OCI-LY1 (cell line): ENCODE measurements around the gene CDC42BPA.

Experiments used
- H2AFZ ChIP-seq: fragments of 200-600 bp; sonication (generic), shearing (Covaris generic); 2 replicates; pipeline ENCODE4 v1.6.0; 2014; ENCODE audit warnings: antibody characterized with exemption, mild to moderate bottlenecking, low read length
- H3F3A ChIP-seq: fragments of 200-600 bp; sonication (generic), shearing (Covaris generic); 2 replicates; pipeline ENCODE4 v1.6.0; 2014; ENCODE audit warnings: mild to moderate bottlenecking, antibody characterized with exemption, low read length, moderate library complexity; ENCODE audit not compliant: insufficient read depth
- H3K27ac ChIP-seq: fragments of 200-600 bp; sonication (generic); 2 replicates; pipeline ENCODE4 v1.5.1; 2014; ENCODE audit warnings: low read length, mixed run types, mild to moderate bottlenecking, low read depth; ENCODE audit not compliant: poor library complexity, severe bottlenecking
- H3K27me3 ChIP-seq: fragments of 200-600 bp; sonication (generic); 2 replicates; pipeline ENCODE4 v1.6.0; 2014; ENCODE audit warnings: antibody characterized with exemption, mild to moderate bottlenecking, low read length, moderate library complexity; ENCODE audit not compliant: insufficient read depth
- H3K36me3 ChIP-seq: fragments of 200-600 bp; sonication (generic); 2 replicates; pipeline ENCODE4 v1.6.1; 2014; ENCODE audit warnings: mild to moderate bottlenecking, antibody characterized with exemption, low read length, moderate library complexity, mixed read lengths; ENCODE audit not compliant: insufficient read depth
- H3K4me1 ChIP-seq: fragments of 200-600 bp; sonication (generic); 2 replicates; pipeline ENCODE4 v1.5.1; 2014; ENCODE audit warnings: mild to moderate bottlenecking, low read length, moderate library complexity; ENCODE audit not compliant: insufficient read depth, severe bottlenecking
- H3K4me2 ChIP-seq: fragments of 200-600 bp; sonication (generic), shearing (Covaris generic); 2 replicates; pipeline ENCODE4 v1.6.1; 2014; ENCODE audit warnings: low read length
- H3K4me3 ChIP-seq: fragments of 200-600 bp; sonication (generic); 2 replicates; pipeline ENCODE4 v1.5.1; 2014; ENCODE audit warnings: low read length, low read depth, mild to moderate bottlenecking, mixed read lengths; ENCODE audit not compliant: poor library complexity, severe bottlenecking
- H3K79me2 ChIP-seq: fragments of 200-600 bp; shearing (Covaris generic); 2 replicates; pipeline ENCODE4 v1.6.1; 2016; ENCODE audit warnings: mixed run types, low read length, mixed read lengths; ENCODE audit not compliant: insufficient read depth
- H3K9ac ChIP-seq: fragments of 200-600 bp; sonication (generic), shearing (Covaris generic); 2 replicates; pipeline ENCODE4 v1.6.1; 2014; ENCODE audit warnings: mild to moderate bottlenecking, low read length, mixed read lengths
- H3K9me2 ChIP-seq: fragments of 200-600 bp; sonication (generic), shearing (Covaris generic); 2 replicates; pipeline ENCODE4 v1.6.1; 2014; ENCODE audit warnings: low read depth, mild to moderate bottlenecking, low read length, mixed read lengths
- H3K9me3 ChIP-seq: fragments of 200-600 bp; shearing (Covaris generic); 2 replicates; pipeline ENCODE4 v1.6.1; 2014; ENCODE audit warnings: low read length, mixed read lengths
- H4K20me1 ChIP-seq: fragments of 200-600 bp; sonication (generic), shearing (Covaris generic); 2 replicates; pipeline ENCODE4 v1.6.0; 2016; ENCODE audit warnings: mild to moderate bottlenecking, low read length; ENCODE audit not compliant: insufficient read depth
- EZH2 ChIP-seq: fragments of 200-600 bp; sonication (generic), shearing (Covaris generic); IDR thresholded peaks from 2 replicates; pipeline ENCODE4 v1.8.0; 2017; ENCODE audit warnings: borderline replicate concordance, mixed run types, mild to moderate bottlenecking, antibody characterized with exemption, low read length, moderate library complexity, mixed read lengths
- TF ChIP-seq, protein P1 (sequence below): fragments of 200-600 bp; sonication (generic), shearing (Covaris generic); IDR thresholded peaks from 2 replicates; pipeline ENCODE4 v1.5.1; 2017; ENCODE audit warnings: mild to moderate bottlenecking, antibody characterized with exemption, low read length, moderate library complexity, mixed read lengths

CDC42BPA gene

DNA sequence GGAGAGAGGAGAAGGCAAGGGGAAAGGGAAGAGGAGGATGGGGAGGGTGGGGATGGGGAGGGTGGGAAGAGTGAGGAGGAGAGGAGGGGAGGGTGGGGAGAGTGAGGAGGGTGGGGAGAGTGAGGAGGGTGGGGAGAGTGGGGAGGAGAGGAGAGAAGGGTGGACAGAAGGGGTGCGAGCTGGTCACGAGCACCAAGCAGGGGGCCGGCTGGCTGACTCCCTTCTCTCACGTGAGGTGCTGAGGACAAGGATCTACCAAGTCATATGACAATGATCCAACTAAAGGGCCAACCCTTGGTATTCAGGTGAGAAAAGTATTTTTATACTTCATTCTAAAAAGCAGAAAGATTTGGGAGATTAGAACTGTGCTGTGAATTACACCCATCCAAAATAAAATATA, 326.4 kb downstream of the CDC42BPA start:
- no peak overlapping the region for H3K9ac ChIP-seq
- no peak overlapping the region for H3K4me2 ChIP-seq
- no peak overlapping the region for H3K27ac ChIP-seq
- H4K20me1 ChIP-seq, result no peaks in the 10 kb centered on the region
- no peaks in the 10 kb centered on the region for H3F3A ChIP-seq
- no peaks in the 10 kb centered on the region for H3K36me3 ChIP-seq
- no peaks in the 10 kb centered on the region for H3K79me2 ChIP-seq
- TF ChIP-seq, protein P1, sequence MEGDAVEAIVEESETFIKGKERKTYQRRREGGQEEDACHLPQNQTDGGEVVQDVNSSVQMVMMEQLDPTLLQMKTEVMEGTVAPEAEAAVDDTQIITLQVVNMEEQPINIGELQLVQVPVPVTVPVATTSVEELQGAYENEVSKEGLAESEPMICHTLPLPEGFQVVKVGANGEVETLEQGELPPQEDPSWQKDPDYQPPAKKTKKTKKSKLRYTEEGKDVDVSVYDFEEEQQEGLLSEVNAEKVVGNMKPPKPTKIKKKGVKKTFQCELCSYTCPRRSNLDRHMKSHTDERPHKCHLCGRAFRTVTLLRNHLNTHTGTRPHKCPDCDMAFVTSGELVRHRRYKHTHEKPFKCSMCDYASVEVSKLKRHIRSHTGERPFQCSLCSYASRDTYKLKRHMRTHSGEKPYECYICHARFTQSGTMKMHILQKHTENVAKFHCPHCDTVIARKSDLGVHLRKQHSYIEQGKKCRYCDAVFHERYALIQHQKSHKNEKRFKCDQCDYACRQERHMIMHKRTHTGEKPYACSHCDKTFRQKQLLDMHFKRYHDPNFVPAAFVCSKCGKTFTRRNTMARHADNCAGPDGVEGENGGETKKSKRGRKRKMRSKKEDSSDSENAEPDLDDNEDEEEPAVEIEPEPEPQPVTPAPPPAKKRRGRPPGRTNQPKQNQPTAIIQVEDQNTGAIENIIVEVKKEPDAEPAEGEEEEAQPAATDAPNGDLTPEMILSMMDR, result no peak
- no peak for TF ChIP-seq EZH2
- no peaks in the 10 kb centered on the region for H3K9me3 ChIP-seq
- no peak overlapping the region for H3K4me3 ChIP-seq
- H2AFZ ChIP-seq, result no peak overlapping the region
- no peaks in the 10 kb centered on the region for H3K9me2 ChIP-seq
- peaks cover 19% of the 10 kb centered on the region for H3K4me1 ChIP-seq
- H3K27me3 ChIP-seq, result peaks cover 7% of the 10 kb centered on the region; the same call in 1 of the 2 replicates

DNA sequence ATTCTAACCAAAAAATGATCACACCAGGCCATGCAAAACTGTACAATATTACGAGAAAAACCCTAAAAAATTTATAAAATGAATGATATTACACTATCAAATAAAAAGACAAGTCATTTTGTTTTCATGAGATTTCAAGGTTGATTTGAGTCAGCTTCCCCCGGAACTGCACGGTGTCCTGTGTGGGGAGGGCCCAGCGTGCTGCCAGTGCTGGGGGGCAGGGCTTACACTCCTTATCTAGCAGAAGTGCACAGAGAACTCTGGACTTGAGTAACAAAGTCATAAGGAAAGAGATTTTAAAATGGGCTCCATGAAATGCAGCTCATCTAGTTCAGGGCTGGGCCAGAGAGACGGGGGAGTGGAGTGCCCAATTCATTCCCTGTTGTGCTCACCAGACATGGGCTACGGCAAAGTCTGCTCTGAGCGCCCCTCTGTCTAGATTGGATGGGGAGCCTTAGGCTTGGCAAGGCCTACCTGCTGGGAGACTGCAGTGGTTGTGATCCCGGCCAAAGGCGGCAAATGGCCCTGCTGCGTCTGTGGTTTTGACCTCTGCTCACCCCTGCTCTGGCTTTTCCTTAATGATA, 328.1 kb downstream of the CDC42BPA start:
- Histone ChIP-seq H3K4me3 (no peak overlapping the region), H3K27ac (no peak overlapping the region), H4K20me1 (no peaks in the 10 kb centered on the region), H3K36me3 (no peaks in the 10 kb centered on the region), H2AFZ (no peak overlapping the region; the same call in 1 of the 2 replicates), H3K4me2 (peak overlapping the region; percentile 27; the same call in 1 of the 2 replicates), H3F3A (no peaks in the 10 kb centered on the region), H3K4me1 (peaks cover 19% of the 10 kb centered on the region), H3K9ac (no peak overlapping the region; the same call in 1 of the 2 replicates), H3K9me3 (no peaks in the 10 kb centered on the region), H3K9me2 (no peaks in the 10 kb centered on the region), H3K79me2 (no peaks in the 10 kb centered on the region), H3K27me3 (peaks cover 7% of the 10 kb centered on the region; the same call in 1 of the 2 replicates)
- TF ChIP-seq, protein P1, result no peak
- TF ChIP-seq EZH2, result no peak

DNA sequence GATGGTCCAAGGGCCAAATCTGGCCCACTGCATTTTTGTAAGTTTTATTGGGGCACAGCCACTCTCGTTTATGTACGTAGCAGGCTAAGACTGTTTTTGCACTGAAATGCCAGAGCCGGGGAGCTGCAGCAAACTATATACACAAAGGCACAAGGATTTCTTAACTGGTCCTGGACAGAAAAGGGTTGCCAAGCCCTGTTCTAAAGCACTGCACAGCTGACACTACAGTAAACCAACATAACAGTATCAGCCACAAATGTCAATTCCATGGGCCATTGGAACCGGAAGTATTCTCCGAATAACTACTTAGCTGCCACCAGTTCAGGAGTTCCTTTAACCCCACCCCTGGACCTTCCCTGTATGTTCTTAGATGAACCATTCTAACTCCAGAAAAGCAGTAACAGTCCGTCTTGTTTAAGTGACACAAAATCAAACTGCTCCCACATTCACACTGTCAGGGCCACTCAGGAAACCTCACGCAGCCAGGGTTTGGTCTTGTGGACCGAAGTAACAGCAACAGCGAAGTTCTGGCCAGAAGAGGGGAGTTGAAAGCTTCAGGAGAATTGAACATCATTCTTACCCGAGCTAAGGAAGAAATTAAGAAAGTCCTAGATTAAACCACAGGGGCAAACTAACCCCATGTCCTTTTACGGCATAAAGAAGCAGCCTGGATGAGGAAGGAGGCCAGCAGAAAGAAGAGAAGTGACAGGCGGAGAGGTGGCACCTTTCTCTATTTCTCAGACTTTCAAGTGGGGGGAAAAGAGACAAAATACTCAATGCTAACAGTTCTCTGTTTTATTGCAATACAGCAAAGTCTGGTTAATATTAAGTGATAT, 329.0 kb downstream of the CDC42BPA start:
- Histone ChIP-seq H3K9me2 (no peaks in the 10 kb centered on the region), H3K4me3 (no peak overlapping the region), H2AFZ (no peak overlapping the region; the same call in 1 of the 2 replicates), H3K79me2 (no peaks in the 10 kb centered on the region), H3K4me2 (peak overlapping the region; percentile 27; the same call in 1 of the 2 replicates), H3K27me3 (peaks cover 7% of the 10 kb centered on the region; the same call in 1 of the 2 replicates), H3F3A (no peaks in the 10 kb centered on the region), H3K9ac (no peak overlapping the region; the same call in 1 of the 2 replicates), H4K20me1 (no peaks in the 10 kb centered on the region), H3K27ac (peak overlapping the region; percentile 1), H3K9me3 (no peaks in the 10 kb centered on the region), H3K4me1 (peaks cover 19% of the 10 kb centered on the region), H3K36me3 (no peaks in the 10 kb centered on the region)
- no peak for TF ChIP-seq EZH2
- TF ChIP-seq, protein P1, result no peak
